Adipose tissue (tissue), 3 donors: Measurements from ENCODE around the gene GUK1. TPM values are rescaled to one million over a fixed set of nuclear protein-coding genes. Genes with fewer than 3 reads are reported as not detected.
A peak's percentile ranks its signal among the peaks of the same experiment; 100 is the strongest.

Source experiments
- H3K27ac ChIP-seq: one replicate; pipeline ENCODE4 v1.5.1; 2013; ENCODE audit warnings: low read depth, low read length
- WGBS, 3 donors: extraction: QIAGEN DNeasy Blood & Tissue Kit; methylation state at CpG; one replicate each; pipeline ENCODE4 v1.1.7; 2013; 5-methylcytosine and 5-hydroxymethylcytosine counted together
- polyA plus RNA-seq, 3 donors: library from polyadenylated mRNA; stranded (reverse); fragments of 200-250 nt; gene quantifications; one replicate each; pipeline ENCODE4 v1.2.3, GENCODE V29; 2013
- donor health status: healthy with polysubstance abuse.
- donor health status: Bipolar disorder and iron deficiency.
- donor health status: healthy.

GUK1 gene, protein sequence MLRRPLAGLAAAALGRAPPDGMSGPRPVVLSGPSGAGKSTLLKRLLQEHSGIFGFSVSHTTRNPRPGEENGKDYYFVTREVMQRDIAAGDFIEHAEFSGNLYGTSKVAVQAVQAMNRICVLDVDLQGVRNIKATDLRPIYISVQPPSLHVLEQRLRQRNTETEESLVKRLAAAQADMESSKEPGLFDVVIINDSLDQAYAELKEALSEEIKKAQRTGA
- polyA plus RNA-seq = 100 to 1,000 TPM; 266 to 552 (median 517) TPM

GRCh38 chr1:228139931-228140723, at the start of gene GUK1:
GUK1 (plus strand) TSS chr1:228140279; CDS start chr1:228140303, 24 bp downstream.
- WGBS, 3 donors = 0% methylated on average over 74 to 95 of the region's 95 CpGs
- H3K27ac ChIP-seq = peak within 1 kb of the TSS; percentile 30

GRCh38 chr1:228090613-228091081, 49.4 kb upstream of the GUK1 start:
- H3K27ac ChIP-seq = no peak overlapping the region
- 13 to 25% (median 23%) methylated on average over 2 of the region's 2 CpGs for WGBS, 3 donors

GRCh38 chr1:228091084-228091483, 49.0 kb upstream of the GUK1 start:
- WGBS, 3 donors = 34 to 67% (median 56%) methylated on average over 4 of the region's 4 CpGs
- no peak overlapping the region for H3K27ac ChIP-seq

- H3K27ac ChIP-seq = no peak overlapping the region
- WGBS, 3 donors = 64 to 91% (median 89%) methylated on average over 11 of the region's 11 CpGs
These were observed 47.6 kb upstream of the GUK1 start for GRCh38 chr1:228092342-228093049.

- WGBS, 3 donors = 76 to 98% (median 96%) methylated on average over 20 of the region's 20 CpGs
- H3K27ac ChIP-seq = no peak overlapping the region
These were observed 46.8 kb upstream of the GUK1 start for GRCh38 chr1:228093050-228093906.

- 88 to 98% (median 89%) methylated on average over 13 of the region's 13 CpGs for WGBS, 3 donors
- H3K27ac ChIP-seq = no peak overlapping the region
These were observed 45.6 kb upstream of the GUK1 start for GRCh38 chr1:228094432-228095016.

GRCh38 chr1:228095161-228095560, 44.9 kb upstream of the GUK1 start:
- WGBS, 3 donors = 94 to 98% (median 96%) methylated on average over 4 of the region's 4 CpGs
- no peak overlapping the region for H3K27ac ChIP-seq

GRCh38 chr1:228095938-228096337, 44.1 kb upstream of the GUK1 start:
- 81 to 92% (median 88%) methylated on average over 8 of the region's 8 CpGs for WGBS, 3 donors
- no peak overlapping the region for H3K27ac ChIP-seq

GRCh38 chr1:228096416-228097332, 43.4 kb upstream of the GUK1 start:
- 83 to 95% (median 91%) methylated on average over 13 of the region's 13 CpGs for WGBS, 3 donors
- no peak overlapping the region for H3K27ac ChIP-seq

DNA sequence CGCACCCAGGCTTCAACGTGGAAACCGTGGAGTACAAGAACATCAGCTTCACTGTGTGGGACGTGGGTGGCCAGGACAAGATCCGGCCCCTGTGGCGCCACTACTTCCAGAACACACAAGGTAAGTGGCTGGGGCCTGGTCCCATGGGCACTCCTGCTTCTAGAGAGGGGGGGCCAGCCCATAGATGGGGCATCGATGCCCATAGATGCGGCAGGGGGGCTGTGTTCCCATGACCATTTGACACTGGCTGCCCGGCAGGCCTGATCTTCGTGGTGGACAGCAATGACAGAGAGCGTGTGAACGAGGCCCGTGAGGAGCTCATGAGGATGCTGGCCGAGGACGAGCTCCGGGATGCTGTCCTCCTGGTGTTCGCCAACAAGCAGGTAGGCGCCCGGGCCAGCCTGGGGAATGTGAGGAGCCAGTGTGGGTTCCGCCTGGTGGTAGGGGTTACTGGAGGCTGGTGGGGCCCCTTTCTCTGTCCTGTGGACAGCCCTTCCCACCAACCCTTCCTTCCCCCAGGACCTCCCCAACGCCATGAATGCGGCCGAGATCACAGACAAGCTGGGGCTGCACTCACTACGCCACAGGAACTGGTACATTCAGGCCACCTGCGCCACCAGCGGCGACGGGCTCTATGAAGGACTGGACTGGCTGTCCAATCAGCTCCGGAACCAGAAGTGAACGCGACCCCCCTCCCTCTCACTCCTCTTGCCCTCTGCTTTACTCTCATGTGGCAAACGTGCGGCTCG, 42.6 kb upstream of the GUK1 start:
- 79 to 91% (median 90%) methylated on average over 34 of the region's 34 CpGs for WGBS, 3 donors
- H3K27ac ChIP-seq = no peak overlapping the region

DNA sequence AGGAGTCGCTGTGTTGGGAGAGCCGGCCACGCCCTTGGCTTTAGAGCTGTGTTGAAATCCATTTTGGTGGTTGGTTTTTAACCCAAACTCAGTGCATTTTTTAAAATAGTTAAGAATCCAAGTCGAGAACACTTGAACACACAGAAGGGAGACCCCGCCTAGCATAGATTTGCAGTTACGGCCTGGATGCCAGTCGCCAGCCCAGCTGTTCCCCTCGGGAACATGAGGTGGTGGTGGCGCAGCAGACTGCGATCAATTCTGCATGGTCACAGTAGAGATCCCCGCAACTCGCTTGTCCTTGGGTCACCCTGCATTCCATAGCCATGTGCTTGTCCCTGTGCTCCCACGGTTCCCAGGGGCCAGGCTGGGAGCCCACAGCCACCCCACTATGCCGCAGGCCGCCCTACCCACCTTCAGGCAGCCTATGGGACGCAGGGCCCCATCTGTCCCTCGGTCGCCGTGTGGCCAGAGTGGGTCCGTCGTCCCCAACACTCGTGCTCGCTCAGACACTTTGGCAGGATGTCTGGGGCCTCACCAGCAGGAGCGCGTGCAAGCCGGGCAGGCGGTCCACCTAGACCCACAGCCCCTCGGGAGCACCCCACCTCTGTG, 41.7 kb upstream of the GUK1 start:
- H3K27ac ChIP-seq = no peak overlapping the region
- 87 to 89% (median 88%) methylated on average over 28 of the region's 28 CpGs for WGBS, 3 donors

DNA sequence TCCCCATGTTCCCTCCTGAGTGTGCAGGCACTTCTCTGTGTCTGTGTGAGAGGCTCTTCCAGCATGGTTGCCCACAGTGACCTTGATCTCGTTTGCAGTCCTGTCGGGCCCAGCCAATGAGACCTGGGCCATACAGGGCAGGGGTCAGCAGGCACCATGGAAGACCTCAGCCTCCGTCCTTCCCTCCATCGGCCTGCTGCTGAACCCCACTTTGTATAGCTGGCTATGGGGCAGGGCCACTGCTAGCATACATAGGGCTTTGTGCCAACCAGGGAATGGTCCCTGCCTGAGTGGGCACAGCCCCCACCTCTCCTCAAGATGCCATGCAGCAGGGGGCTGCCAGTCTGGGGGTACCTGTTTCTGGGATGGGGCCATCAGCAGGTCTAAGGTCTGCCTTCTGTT, 40.7 kb upstream of the GUK1 start:
- WGBS, 3 donors = 51 to 71% (median 70%) methylated on average over 4 of the region's 4 CpGs
- no peak overlapping the region for H3K27ac ChIP-seq

GRCh38 chr1:228100822-228101613, 39.1 kb upstream of the GUK1 start:
- WGBS, 3 donors = 61 to 80% (median 80%) methylated on average over 12 of the region's 12 CpGs
- no peak overlapping the region for H3K27ac ChIP-seq

DNA sequence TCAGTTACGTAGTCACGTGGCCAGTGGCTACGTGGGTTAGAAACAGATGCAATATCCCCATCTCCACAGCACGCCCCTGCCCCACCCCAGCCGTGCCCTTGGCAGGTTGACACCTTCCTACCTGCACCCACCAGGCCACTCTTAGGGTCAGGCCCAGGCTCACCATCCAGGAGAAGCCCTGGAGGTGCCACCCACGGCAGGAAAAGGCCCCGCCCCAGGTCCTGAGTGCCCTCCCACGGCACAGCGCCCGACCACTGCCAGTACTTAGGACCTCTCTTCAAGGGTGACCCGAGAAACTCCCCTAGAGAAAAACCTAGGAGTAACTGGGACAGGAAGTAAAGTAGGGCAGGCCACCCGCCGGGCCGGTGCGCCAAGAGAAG, 38.5 kb upstream of the GUK1 start:
- 36 to 49% (median 45%) methylated on average over 12 to 15 of the region's 15 CpGs for WGBS, 3 donors
- no peak overlapping the region for H3K27ac ChIP-seq
